ENCODE measurements around the gene ZNF121. TPM values are rescaled to one million over a fixed set of nuclear protein-coding genes. Genes with fewer than 3 reads are reported as not detected.

The ZNF121 gene
- total RNA-seq, 1 experiment from 2014 or later = 53.8 TPM

Other genes starting within 250 kb of the ZNF121 start
- gene ZNF177, start 221.5 kb downstream of the ZNF121 start, total RNA-seq (2014; rRNA removed; shearing (Covaris generic)) = 1.00 and 1.4 TPM in 2 replicates
- 6.2 and 9.8 TPM in 2 replicates for gene ZNF266, start 148.9 kb downstream of the ZNF121 start, total RNA-seq (2014; rRNA removed; shearing (Covaris generic))
- gene ZNF560, start 85.9 kb downstream of the ZNF121 start, total RNA-seq (2014; rRNA removed; shearing (Covaris generic)) = not detected in 2 replicates
- 20.0 and 25.2 TPM in 2 replicates for gene ZNF426, start 45.9 kb downstream of the ZNF121 start, total RNA-seq (2014; rRNA removed; shearing (Covaris generic))
- 42.7 and 49.3 TPM in 2 replicates for gene ZNF561, start 36.7 kb upstream of the ZNF121 start, total RNA-seq (2014; rRNA removed; shearing (Covaris generic))
- 21.2 and 21.3 TPM in 2 replicates for gene ZNF562, start 90.6 kb upstream of the ZNF121 start, total RNA-seq (2014; rRNA removed; shearing (Covaris generic))
- 3.9 and 8.6 TPM in 2 replicates for gene ZNF846, start 184.2 kb upstream of the ZNF121 start, total RNA-seq (2014; rRNA removed; shearing (Covaris generic))
- gene FBXL12, start 234.6 kb upstream of the ZNF121 start, total RNA-seq (2014; rRNA removed; shearing (Covaris generic)) = 31.2 and 36.4 TPM in 2 replicates
- 266 and 288 TPM in 2 replicates for gene UBL5, start 243.4 kb upstream of the ZNF121 start, total RNA-seq (2014; rRNA removed; shearing (Covaris generic))